Parathyroid adenoma (tissue), 2 donors: ENCODE measurements around the gene CMPK2.

ENCODE experiments used
- H2AFZ ChIP-seq: fragments of 300-600 bp; sonication (generic); one replicate; pipeline ENCODE4 v1.7.0; 2017; ENCODE audit warnings: antibody characterized with exemption, mild to moderate bottlenecking
- H3K27ac ChIP-seq: fragments of 300-600 bp; sonication (generic); one replicate; pipeline ENCODE4 v1.7.0; 2017
- H3K27me3 ChIP-seq: fragments of 300-600 bp; sonication (generic); one replicate; pipeline ENCODE4 v1.7.0; 2017; ENCODE audit warnings: low read length; ENCODE audit not compliant: control insufficient read depth, insufficient read depth
- H3K36me3 ChIP-seq: fragments of 300-600 bp; sonication (generic); one replicate; pipeline ENCODE4 v1.7.0; 2017; ENCODE audit warnings: low read length; ENCODE audit not compliant: control insufficient read depth, insufficient read depth
- H3K4me1 ChIP-seq: fragments of 300-600 bp; sonication (generic); one replicate; pipeline ENCODE4 v1.7.0; 2017; ENCODE audit warnings: control low read depth
- H3K4me2 ChIP-seq: fragments of 300-600 bp; sonication (generic); one replicate; pipeline ENCODE4 v1.7.0; 2017; ENCODE audit warnings: low read length
- H3K4me3 ChIP-seq: fragments of 300-600 bp; sonication (generic); one replicate; pipeline ENCODE4 v1.7.0; 2017; ENCODE audit warnings: low read depth, low read length
- H3K79me2 ChIP-seq: fragments of 300-600 bp; sonication (generic); one replicate; pipeline ENCODE4 v1.7.0; 2017; ENCODE audit warnings: control low read depth
- H3K9ac ChIP-seq: fragments of 300-600 bp; sonication (generic); one replicate; pipeline ENCODE4 v1.7.0; 2017; ENCODE audit warnings: mild to moderate bottlenecking
- H3K9me3 ChIP-seq: fragments of 300-600 bp; sonication (generic); one replicate; pipeline ENCODE4 v1.7.0; 2017; ENCODE audit warnings: low read length; ENCODE audit not compliant: control insufficient read depth
- TF ChIP-seq, protein P1 (sequence below): fragments of 300-600 bp; sonication (generic); IDR thresholded peaks from one replicate; pipeline ENCODE4 v1.7.0; 2017; ENCODE audit warnings: antibody characterized with exemption, mild to moderate bottlenecking
- donor health status: primary hyperparathyroidism.

Gene CMPK2

DNA sequence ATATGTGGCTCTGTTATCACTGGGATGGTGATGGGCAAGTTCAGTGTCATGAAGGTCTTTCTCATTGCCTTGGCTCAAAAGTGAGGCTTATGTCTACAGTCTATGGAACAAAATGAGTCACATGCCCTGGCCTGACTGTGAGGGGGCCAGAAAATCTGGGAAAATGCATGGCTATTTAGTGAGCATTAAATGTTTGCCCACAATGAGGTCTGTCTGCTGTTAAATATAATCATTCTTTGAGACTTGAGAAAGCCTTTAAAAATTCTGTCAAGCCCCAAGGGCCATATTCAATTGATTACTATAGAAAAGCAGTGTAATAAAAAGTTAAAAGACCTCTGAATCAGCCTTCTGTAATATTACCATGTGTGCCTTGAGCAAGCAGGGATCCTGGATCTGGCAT is 46.0 kb upstream of the CMPK2 start:
- H3K27ac ChIP-seq: no peak overlapping the region
- H3K4me1 ChIP-seq: peaks cover 4% of the 10 kb centered on the region

DNA sequence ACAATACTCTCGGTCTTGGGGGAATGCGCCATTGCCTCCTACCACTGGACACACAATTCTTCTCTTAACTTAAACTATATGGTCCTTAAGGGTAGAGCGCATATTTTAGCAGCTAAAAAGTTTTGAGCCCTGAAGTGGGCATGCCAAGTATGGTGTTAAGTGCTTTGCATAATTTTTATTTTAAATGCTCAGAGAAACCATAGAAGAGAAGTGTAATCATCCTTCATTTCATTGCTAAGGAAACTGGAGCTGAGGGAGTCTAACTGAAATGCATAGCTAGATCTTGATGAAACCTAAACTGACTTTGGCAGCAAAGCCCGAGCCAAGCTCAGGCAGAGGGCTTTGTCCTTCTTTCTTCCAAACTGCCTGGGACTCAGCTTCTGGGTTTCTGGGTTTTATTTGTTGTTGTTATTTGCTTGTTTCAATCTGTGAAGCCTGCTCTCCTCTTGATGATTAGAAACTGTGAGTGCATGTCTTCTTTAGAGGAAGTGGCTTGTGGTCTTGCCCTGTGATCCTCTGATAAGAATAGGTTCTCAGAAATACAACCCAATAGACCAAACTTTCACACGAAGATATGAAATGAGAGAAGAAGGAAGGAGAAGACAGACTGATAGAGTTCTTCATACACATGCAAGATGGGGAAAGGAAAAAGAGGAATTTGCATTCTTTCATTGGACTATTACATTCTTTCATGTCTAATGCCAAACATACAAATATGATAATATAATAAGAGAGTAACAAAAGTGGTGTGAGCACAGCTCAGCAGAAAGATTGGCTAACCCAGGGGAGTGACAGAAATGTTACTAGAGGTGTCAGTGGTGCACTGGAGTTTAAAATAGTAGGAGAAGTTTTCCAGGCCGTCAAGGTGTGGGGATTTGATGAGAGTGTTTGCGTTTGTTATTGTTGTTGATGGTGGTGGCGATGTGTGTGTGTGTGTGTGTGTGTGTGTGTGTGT is 44.0 kb upstream of the CMPK2 start:
- TF ChIP-seq, protein P1, sequence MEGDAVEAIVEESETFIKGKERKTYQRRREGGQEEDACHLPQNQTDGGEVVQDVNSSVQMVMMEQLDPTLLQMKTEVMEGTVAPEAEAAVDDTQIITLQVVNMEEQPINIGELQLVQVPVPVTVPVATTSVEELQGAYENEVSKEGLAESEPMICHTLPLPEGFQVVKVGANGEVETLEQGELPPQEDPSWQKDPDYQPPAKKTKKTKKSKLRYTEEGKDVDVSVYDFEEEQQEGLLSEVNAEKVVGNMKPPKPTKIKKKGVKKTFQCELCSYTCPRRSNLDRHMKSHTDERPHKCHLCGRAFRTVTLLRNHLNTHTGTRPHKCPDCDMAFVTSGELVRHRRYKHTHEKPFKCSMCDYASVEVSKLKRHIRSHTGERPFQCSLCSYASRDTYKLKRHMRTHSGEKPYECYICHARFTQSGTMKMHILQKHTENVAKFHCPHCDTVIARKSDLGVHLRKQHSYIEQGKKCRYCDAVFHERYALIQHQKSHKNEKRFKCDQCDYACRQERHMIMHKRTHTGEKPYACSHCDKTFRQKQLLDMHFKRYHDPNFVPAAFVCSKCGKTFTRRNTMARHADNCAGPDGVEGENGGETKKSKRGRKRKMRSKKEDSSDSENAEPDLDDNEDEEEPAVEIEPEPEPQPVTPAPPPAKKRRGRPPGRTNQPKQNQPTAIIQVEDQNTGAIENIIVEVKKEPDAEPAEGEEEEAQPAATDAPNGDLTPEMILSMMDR: no peak
- Histone ChIP-seq H3K9ac (no peak overlapping the region), H3K36me3 (no peaks in the 10 kb centered on the region), H3K4me1 (peaks cover 3% of the 10 kb centered on the region), H3K9me3 (no peaks in the 10 kb centered on the region), H3K27ac (no peak overlapping the region), H2AFZ (no peak overlapping the region), H3K27me3 (no peaks in the 10 kb centered on the region), H3K4me3 (no peak overlapping the region), H3K4me2 (no peak overlapping the region), H3K79me2 (no peaks in the 10 kb centered on the region)

More for the DNA sequence above, 46.0 kb upstream of the CMPK2 start:
- Histone ChIP-seq H3K4me2 (no peak overlapping the region), H3K9me3 (no peaks in the 10 kb centered on the region), H3K9ac (no peak overlapping the region), H3K4me3 (no peak overlapping the region), H3K36me3 (no peaks in the 10 kb centered on the region), H3K27me3 (no peaks in the 10 kb centered on the region), H2AFZ (no peak overlapping the region), H3K79me2 (peaks cover under 1% of the 10 kb centered on the region)
- TF ChIP-seq, protein P1: no peak

DNA sequence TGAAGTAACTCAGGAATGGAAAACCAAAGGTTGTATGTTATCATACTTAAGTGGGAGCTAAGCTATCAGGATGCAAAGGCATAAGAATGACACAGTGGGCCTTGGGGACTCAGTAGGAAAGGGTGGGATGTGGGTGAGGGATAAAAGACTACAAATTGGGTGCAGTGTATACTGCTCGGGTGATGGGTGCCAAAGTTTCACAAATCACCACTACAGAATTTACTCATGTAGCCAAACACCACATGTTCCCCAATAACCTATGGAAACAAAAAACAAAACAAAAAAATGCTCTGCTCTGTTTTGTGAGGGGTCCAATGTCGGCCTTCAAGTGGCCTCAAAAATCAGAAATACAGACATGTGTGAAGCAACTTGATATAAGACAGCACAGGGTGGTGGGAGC is 42.6 kb upstream of the CMPK2 start:
- H3K4me3 ChIP-seq: no peak overlapping the region
- no peaks in the 10 kb centered on the region for H3K36me3 ChIP-seq
- TF ChIP-seq, protein P1: no peak
- no peaks in the 10 kb centered on the region for H3K9me3 ChIP-seq
- H3K27me3 ChIP-seq: no peaks in the 10 kb centered on the region
- H3K27ac ChIP-seq: no peak overlapping the region
- no peak overlapping the region for H3K9ac ChIP-seq
- H3K79me2 ChIP-seq: no peaks in the 10 kb centered on the region
- H3K4me1 ChIP-seq: peaks cover 3% of the 10 kb centered on the region
- H2AFZ ChIP-seq: no peak overlapping the region
- no peak overlapping the region for H3K4me2 ChIP-seq

DNA sequence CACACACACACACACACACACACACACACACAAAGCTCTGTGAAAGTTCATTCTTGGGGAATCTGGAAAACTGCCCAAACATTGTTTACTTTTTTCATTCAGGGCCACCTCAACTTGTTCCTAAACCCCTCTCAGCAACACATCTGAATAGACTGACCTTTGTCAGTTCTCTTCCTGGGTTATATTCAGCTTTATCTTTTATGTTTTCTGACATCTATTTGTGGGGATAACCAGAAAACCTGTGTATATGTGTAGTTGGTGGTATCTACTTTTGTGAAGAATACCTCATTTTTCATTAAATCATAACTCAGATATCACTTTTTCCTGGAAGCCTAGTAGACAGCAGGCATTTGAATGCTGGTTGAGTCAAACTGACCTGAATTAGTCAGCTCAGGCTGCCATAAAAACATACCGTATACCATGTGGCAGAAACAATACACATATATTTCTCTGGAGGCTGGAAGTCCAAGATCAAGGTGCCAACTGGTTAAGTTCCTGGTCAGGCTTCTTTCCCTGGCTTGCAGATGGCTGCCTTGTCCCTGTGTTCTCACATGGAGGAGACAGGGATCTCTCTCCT is 40.5 kb upstream of the CMPK2 start:
- H3K4me2 ChIP-seq: no peak overlapping the region
- H3K9ac ChIP-seq: no peak overlapping the region
- TF ChIP-seq, protein P1: no peak
- H3K27me3 ChIP-seq: no peaks in the 10 kb centered on the region
- H3K4me3 ChIP-seq: no peak overlapping the region
- no peaks in the 10 kb centered on the region for H3K79me2 ChIP-seq
- H2AFZ ChIP-seq: no peak overlapping the region
- no peak overlapping the region for H3K27ac ChIP-seq
- H3K4me1 ChIP-seq: peaks cover 3% of the 10 kb centered on the region
- no peaks in the 10 kb centered on the region for H3K36me3 ChIP-seq
- no peaks in the 10 kb centered on the region for H3K9me3 ChIP-seq
